ENCODE results near the gene VIT.
"Not testable (repeated sequence)": the region's sequence is repeated elsewhere in the genome, so short reads cannot be mapped to it uniquely, and the experiment has no call there.

VIT gene

GRCh38 chr2:36807223-36807886, 110.8 kb downstream of the VIT start:
- Mint-ChIP-seq H3K4me1 (no peaks in the 10 kb centered on the region), H3K36me3 (ENCODE audit: low read depth) (no peaks in the 10 kb centered on the region)

GRCh38 chr2:36808386-36809068, 112.0 kb downstream of the VIT start:
- no peaks in the 10 kb centered on the region for H3K4me1 Mint-ChIP-seq
- H3K4me3 Mint-ChIP-seq: no peak overlapping the region
- no peak for DNase-seq
- H3K36me3 Mint-ChIP-seq (ENCODE audit: low read depth): no peaks in the 10 kb centered on the region
- no peak overlapping the region for H3K27ac Mint-ChIP-seq
- H3K9me3 Mint-ChIP-seq: no peaks in the 10 kb centered on the region
- H3K27me3 Mint-ChIP-seq: peaks cover 2% of the 10 kb centered on the region
- ATAC-seq: no peak

More at GRCh38 chr2:36807223-36807886, 110.8 kb downstream of the VIT start:
- H3K9me3 Mint-ChIP-seq: no peaks in the 10 kb centered on the region
- no peaks in the 10 kb centered on the region for H3K27me3 Mint-ChIP-seq
- H3K27ac Mint-ChIP-seq: no peak overlapping the region
- H3K4me3 Mint-ChIP-seq: no peak overlapping the region
- peak; percentile 38 for ATAC-seq
- DNase-seq: no peak

- Mint-ChIP-seq H3K4me3 (no peak overlapping the region), H3K36me3 (ENCODE audit: low read depth) (no peaks in the 10 kb centered on the region), H3K27me3 (peaks cover 2% of the 10 kb centered on the region), H3K27ac (no peak overlapping the region), H3K4me1 (no peaks in the 10 kb centered on the region), H3K9me3 (no peaks in the 10 kb centered on the region)
- ATAC-seq (no peak), DNase-seq (no peak)
Observed at GRCh38 chr2:36809069-36809445, 112.5 kb downstream of the VIT start.

- H3K9me3 Mint-ChIP-seq: no peaks in the 10 kb centered on the region
- no peaks in the 10 kb centered on the region for H3K4me1 Mint-ChIP-seq
- no peak for DNase-seq
- no peak overlapping the region for H3K27ac Mint-ChIP-seq
- H3K4me3 Mint-ChIP-seq: no peak overlapping the region
- H3K27me3 Mint-ChIP-seq: peaks cover 2% of the 10 kb centered on the region
- ATAC-seq: no peak
- no peaks in the 10 kb centered on the region for H3K36me3 Mint-ChIP-seq (ENCODE audit: low read depth)
Observed at GRCh38 chr2:36811071-36811470, 114.6 kb downstream of the VIT start.

- Mint-ChIP-seq H3K36me3 (ENCODE audit: low read depth) (no peaks in the 10 kb centered on the region), H3K4me3 (no peak overlapping the region), H3K27me3 (peaks cover 2% of the 10 kb centered on the region), H3K4me1 (no peaks in the 10 kb centered on the region), H3K27ac (no peak overlapping the region), H3K9me3 (no peaks in the 10 kb centered on the region)
- DNase-seq: no peak
- ATAC-seq: no peak
Observed at GRCh38 chr2:36812196-36812595, 115.7 kb downstream of the VIT start.

- Mint-ChIP-seq H3K36me3 (ENCODE audit: low read depth) (no peaks in the 10 kb centered on the region), H3K27ac (no peak overlapping the region), H3K9me3 (no peaks in the 10 kb centered on the region), H3K4me3 (no peak overlapping the region), H3K4me1 (no peaks in the 10 kb centered on the region), H3K27me3 (no peaks in the 10 kb centered on the region)
- no peak for DNase-seq
- no peak for ATAC-seq
Observed at GRCh38 chr2:36818542-36818941, 122.0 kb downstream of the VIT start.

GRCh38 chr2:36819095-36819711, 122.7 kb downstream of the VIT start:
- Mint-ChIP-seq H3K27ac (no peak overlapping the region), H3K4me3 (no peak overlapping the region), H3K4me1 (no peaks in the 10 kb centered on the region), H3K36me3 (ENCODE audit: low read depth) (no peaks in the 10 kb centered on the region), H3K9me3 (no peaks in the 10 kb centered on the region), H3K27me3 (peaks cover 2% of the 10 kb centered on the region)
- ATAC-seq (no peak), DNase-seq (no peak)

GRCh38 chr2:36820942-36821605, 124.6 kb downstream of the VIT start:
- H3K36me3 Mint-ChIP-seq (ENCODE audit: low read depth): no peaks in the 10 kb centered on the region
- H3K27ac Mint-ChIP-seq: no peak overlapping the region
- no peaks in the 10 kb centered on the region for H3K4me1 Mint-ChIP-seq
- ATAC-seq: no peak
- peaks cover 4% of the 10 kb centered on the region for H3K27me3 Mint-ChIP-seq
- no peak overlapping the region for H3K4me3 Mint-ChIP-seq
- no peak for DNase-seq
- H3K9me3 Mint-ChIP-seq: no peaks in the 10 kb centered on the region

- no peak for ATAC-seq
- H3K27me3 Mint-ChIP-seq: peaks cover 8% of the 10 kb centered on the region
- no peak overlapping the region for H3K4me3 Mint-ChIP-seq
- no peaks in the 10 kb centered on the region for H3K36me3 Mint-ChIP-seq (ENCODE audit: low read depth)
- DNase-seq: no peak
- H3K9me3 Mint-ChIP-seq: no peaks in the 10 kb centered on the region
- no peak overlapping the region for H3K27ac Mint-ChIP-seq
- no peaks in the 10 kb centered on the region for H3K4me1 Mint-ChIP-seq
Observed at GRCh38 chr2:36823862-36824261, 127.4 kb downstream of the VIT start.

- Mint-ChIP-seq H3K4me1 (no peaks in the 10 kb centered on the region), H3K27ac (no peak overlapping the region), H3K4me3 (no peak overlapping the region), H3K36me3 (ENCODE audit: low read depth) (no peaks in the 10 kb centered on the region), H3K9me3 (no peaks in the 10 kb centered on the region), H3K27me3 (peaks cover 9% of the 10 kb centered on the region)
- ATAC-seq (no peak), DNase-seq (no peak)
Observed at GRCh38 chr2:36824273-36824672, 127.8 kb downstream of the VIT start.

GRCh38 chr2:36824683-36825082, 128.2 kb downstream of the VIT start:
- not testable (repeated sequence) for H3K4me3 Mint-ChIP-seq; H3K9me3 Mint-ChIP-seq; H3K27me3 Mint-ChIP-seq; ATAC-seq; DNase-seq; H3K36me3 Mint-ChIP-seq (ENCODE audit: low read depth); H3K27ac Mint-ChIP-seq; H3K4me1 Mint-ChIP-seq

- no peak for ATAC-seq
- no peaks in the 10 kb centered on the region for H3K36me3 Mint-ChIP-seq (ENCODE audit: low read depth)
Observed at GRCh38 chr2:36831185-36831584, 134.7 kb downstream of the VIT start.

GRCh38 chr2:36834203-36834602, 137.7 kb downstream of the VIT start:
- Mint-ChIP-seq H3K4me1 (peaks cover 7% of the 10 kb centered on the region), H3K36me3 (ENCODE audit: low read depth) (no peaks in the 10 kb centered on the region), H3K27ac (no peak overlapping the region), H3K9me3 (no peaks in the 10 kb centered on the region), H3K27me3 (no peaks in the 10 kb centered on the region), H3K4me3 (no peak overlapping the region)
- DNase-seq (no peak), ATAC-seq (no peak)

More at GRCh38 chr2:36831185-36831584, 134.7 kb downstream of the VIT start:
- Mint-ChIP-seq H3K4me1 (peaks cover 7% of the 10 kb centered on the region), H3K9me3 (no peaks in the 10 kb centered on the region), H3K27me3 (peaks cover 5% of the 10 kb centered on the region), H3K27ac (no peak overlapping the region), H3K4me3 (no peak overlapping the region)
- DNase-seq: no peak

- Mint-ChIP-seq H3K9me3 (no peaks in the 10 kb centered on the region), H3K27me3 (no peaks in the 10 kb centered on the region), H3K4me1 (peaks cover 7% of the 10 kb centered on the region), H3K4me3 (no peak overlapping the region), H3K36me3 (ENCODE audit: low read depth) (no peaks in the 10 kb centered on the region), H3K27ac (peak overlapping the region; percentile 3)
- ATAC-seq (no peak), DNase-seq (no peak)
Observed at GRCh38 chr2:36834731-36835524, 138.4 kb downstream of the VIT start.
